HG02610 (cell line): ENCODE measurements around the gene CCDC136.

Experiments used
- ATAC-seq: cut with Tn5 transposase; IDR thresholded peaks from one replicate; pipeline ENCODE4 v1.9.1; 2021; ENCODE audit warnings: mild to moderate bottlenecking, moderate library complexity; ENCODE audit not compliant: unreplicated experiment

The CCDC136 gene

DNA sequence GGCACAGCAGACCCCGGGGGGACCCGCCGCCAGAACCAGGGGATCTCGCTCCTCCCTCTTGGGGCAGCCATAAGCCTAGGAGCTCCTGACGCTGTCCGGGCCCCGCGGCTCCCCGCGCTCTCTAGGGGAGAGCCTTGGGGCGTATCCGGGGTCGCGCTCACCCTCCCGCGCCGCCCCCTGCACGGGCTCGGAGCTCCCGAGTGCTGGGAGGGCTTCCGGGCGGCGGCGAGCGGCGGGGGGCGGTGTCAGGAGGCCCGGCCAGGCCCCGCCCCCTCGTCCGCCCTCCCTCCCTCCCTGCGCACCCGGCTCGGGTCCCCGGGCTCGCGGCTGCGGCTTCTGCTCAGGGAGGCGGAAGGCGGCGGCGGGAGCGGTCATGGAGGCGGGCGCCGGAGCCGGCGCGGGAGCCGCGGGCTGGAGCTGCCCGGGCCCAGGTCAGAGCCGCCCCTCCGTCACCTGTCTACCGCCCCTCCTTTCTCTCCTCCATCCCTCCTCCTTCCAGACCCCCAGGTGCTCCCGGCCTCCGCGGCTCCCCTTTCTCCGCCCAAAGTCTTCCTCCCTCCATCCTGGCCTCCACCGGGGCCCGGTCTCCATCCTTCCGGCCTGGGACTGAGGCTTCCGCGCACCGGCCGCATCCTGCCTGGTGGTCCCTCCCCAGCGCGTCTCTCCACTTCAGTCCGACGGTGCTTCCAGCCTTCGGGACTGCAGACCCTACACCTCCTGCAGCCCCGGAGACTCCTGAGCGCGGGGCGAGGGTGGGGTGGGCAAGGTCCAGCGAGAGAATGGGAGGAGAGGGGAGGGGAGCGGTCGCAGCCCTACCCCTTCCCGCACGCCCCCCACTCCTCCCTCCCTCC lies at the start of gene CCDC136:
CCDC136 (plus strand) TSS at position 848 of the 851 bp plus-strand sequence. CDS start 444 bp downstream, outside the sequence.
- ATAC-seq = peak; percentile 76

DNA sequence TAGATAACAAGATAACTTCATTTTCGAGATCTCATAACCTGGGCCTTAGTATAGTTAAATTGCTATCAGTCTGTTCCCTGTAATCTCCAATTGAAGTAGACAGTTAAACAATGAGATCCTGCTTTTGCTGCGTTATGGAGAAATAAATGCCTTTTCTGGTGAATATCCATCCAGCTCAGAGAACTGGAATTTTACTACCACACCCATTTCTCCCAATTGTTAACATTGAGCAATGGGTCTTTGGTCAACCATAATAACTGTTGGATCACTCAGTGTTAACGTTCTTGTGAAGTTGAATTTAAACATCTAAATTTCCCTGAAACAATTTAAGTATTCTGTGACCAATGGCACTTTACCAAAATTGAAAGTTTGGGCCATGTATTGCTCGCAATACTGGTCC lies 49.6 kb upstream of the CCDC136 start:
- no peak for ATAC-seq

DNA sequence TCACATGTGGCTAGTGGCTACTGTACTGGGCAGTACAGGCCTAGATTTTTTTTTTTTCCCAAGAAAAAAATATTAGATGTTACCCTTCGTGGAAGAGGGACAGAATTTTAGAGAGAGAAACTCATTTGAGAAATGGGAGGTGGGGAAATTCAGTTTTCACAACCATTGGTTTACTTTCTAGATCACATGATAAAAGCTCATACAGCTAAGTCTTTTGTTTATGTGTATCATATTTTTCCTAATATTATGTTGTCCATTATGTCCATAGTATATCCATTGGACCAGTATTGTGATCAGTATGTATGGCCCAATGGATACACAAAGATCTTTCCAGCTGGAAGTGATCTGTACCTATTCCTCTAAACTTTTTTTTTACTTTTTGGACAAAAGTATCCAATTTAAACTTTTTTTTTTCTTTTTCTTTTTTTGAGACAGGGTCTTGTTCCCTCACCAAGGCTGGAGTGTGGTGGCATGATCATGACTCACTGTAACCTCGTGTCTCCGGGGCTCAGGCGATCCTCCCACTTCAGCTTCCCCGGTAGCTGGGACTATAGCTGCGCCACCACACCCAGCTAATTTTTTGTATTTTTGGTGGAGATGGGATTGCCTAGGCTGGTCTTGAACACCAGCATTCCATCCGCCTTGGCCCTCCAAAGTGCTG lies 48.5 kb upstream of the CCDC136 start:
- ATAC-seq = no peak

DNA sequence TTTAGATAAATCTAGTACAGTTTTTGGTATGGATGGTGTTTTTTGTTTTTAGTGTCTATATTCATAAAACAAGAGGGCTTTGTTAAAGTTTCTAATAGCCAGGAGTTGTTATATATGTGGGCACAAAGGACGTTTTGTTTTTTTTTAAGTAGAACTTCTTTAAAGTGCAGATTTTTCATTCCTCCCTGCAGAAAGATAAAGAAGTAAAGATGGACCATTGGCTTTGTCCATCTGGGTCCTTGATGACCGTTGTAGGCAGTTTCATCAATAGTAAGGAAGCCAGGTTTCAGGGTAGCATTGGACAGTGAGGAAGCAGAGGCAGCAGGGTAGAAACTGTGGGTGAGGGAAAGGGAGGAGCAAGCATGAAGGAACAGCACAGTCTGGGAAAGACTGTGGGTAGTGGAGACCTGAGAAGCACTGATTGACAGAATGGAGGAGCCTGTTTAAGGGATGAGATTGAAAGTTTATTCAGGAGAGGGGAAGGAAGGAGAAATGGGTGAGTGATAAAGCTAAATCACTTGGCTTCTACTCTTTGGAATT lies 47.3 kb upstream of the CCDC136 start:
- ATAC-seq = no peak

DNA sequence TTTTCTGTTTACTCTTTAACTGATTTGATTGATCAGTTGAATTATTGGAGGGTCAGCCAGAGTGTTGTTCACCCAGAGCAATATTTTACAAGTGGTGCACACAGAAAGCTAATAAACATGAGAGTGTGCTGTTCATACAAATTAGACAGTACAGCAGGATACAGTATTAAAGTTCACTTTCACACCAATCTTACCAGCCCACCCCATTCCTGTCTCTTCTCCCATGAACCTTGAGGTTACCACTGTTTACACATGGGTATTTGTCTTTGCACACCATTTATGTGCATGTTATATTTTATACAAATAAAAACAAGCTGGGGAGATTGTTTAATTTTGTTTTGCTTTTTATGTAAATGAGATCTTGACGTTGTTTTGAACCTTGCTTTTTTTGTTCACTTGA lies 46.1 kb upstream of the CCDC136 start:
- no peak for ATAC-seq

DNA sequence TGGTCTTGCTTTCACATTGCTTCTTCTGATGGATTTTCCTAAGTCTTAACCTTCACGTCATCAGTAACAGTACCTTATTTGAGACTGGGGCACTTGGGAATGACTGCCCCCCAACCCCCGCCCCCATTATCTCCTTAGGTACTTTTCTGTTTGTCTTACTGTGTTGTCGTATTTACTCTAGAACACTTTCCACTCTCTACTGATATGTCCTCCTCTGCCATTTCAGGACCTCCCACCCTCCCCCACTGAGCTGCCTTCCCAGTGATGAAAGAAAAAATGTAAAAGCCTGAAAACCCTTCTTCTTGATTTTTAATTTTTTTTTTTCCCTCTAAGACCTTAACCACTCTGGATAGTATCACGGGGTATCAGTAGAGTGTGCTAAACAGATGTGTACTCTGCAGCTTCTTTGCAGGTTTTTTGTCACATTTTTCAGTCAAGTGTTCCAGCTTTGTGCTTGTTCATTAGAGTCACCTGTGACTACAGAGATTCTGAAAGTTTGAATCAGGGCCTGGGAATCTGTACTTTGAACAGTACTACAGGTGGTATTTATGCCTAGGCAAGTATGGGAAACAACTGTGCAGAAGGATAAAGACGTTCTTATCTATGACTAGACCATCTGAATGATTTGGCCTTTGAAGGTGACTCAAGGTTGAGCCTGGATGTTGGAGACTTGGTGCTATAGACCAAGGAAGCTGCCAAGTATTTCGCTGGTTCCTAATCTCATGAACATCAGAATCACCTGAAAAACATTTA lies 44.3 kb upstream of the CCDC136 start:
- no peak for ATAC-seq

DNA sequence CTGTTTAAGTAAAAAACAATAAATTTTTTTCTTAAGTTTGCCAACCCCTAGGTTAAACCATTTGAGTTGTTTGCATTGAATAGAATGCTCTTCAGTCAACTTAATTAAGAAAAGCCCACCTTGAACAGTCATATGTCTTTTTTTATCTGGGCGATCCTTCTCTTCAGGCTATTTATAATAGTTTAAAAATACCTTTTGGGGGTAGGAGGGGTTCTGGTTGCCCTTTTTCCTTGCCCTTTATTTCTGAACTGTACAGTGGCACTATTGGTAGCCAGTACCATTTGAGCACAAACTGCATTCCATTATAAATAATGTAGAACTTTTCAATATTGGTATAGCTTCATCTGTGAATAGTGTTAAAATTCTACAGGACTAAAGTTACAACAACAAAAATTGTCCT lies 39.5 kb upstream of the CCDC136 start:
- no peak for ATAC-seq

DNA sequence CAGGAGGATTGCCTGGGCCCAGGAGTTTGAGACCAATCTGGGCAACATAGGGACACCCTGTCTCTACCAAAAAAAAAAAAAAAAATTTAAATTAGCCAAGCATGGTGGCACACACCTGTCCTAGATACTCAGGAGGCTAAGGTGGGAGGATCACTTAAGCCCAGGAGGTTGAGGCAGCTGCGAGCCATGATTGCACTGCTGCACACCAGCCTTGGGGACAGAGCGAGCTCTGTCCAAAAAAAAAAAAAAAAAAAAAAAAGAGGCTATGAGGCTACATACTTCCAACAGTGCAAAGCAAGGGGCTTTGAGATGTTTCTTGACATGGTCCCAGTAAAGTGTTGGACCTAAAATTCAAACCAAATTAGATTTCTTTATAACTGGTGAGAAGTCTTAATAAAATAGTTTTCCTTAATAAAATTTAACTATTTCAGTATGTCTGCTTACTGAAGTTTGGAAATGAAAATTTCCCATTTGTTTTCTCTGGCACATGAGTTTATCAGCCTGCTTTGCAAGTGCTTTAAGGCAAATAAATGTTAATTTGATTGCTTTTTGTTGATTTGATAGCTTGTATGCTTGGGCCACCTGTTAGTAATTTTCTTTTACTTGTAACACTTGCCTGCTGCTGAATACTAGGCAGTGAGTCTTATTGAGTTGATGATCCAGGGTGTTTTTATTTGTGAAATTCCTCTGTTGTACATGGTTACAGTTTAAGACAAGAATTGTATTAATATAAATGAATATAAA lies 36.5 kb upstream of the CCDC136 start:
- no peak for ATAC-seq

DNA sequence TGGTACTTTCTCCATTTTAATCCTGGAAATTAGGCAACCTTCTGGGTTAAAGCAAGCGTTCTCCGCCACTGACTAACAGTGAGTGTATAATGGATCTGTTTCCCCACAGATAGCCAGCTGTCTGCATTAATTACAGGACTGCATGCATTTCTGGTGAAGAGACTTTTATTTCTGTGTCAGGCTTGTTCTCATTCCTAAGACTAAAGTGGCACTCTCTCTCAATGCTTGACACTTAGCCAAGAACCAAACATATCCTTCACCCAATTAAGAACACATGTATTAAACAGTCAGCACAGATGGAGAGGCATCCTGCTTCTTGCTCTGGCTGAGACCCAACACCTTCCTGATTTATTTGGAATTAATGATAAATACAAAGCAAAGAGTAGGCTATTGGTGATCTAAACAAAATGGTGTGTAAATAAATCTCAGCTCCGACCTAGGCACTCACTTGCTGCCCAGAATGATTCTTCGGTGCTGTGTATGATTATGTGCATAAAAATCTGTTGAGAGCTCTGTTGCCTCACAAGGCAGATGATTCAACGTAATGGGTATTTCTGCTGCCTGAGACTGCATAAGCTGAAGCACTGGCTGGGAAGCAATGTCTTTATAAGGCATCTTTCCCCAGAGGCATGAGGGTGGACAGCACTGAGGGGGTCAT lies 35.8 kb upstream of the CCDC136 start:
- ATAC-seq = no peak

DNA sequence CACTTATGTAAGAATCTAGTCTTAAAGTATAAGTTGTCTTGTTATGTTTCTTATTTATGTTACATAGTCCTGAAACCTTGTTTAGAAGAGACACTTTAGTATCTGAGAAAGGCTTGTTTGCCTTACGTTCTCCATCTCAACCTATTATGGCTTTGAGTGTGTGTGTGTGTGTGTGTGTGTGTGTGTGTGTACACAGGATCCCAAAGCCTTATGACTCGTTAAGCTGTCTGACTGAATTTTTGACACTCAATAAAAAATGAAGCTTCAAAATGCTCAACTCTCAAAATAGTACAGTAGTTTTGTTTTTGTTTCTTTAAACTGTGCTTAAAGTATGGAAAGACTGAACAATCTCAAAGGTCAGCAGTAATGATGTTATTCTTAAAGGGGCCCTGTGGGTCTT lies 34.6 kb upstream of the CCDC136 start:
- no peak for ATAC-seq

DNA sequence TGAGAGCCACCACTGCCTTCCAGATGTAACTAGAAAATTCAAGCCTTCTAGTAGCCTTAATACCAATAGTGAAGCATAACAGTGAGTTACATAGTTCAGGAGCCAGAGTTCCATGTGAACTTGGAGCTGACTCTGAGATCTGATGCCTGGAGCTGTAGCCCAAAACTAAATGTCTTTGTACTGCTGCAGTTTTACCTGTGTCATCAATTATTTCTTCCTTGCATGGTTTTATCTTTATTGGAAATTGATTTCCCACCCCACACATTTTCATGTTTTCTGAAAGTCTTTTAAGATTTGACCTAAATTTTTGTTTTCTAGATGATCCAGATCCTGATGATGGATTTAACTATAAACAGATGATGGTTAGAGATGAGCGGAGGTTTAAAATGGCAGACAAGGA lies 33.2 kb upstream of the CCDC136 start:
- ATAC-seq = no peak

DNA sequence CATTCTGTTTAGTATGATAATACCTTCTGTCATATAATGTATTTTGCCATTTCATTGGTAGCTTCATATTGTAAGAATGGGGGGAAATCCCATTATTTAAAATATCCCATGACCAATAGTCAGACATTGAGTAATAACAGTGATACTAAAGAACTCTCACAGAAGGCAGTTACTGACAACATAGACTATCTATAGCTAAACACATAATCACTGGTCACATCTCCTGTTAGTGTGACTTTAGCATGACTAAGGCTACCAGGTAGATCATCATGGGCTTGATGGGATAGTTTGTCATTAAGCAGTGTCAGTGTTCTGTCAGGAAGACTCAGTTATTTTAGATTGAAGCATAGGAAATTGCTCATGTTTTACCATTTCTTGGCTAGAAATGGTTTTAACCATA lies 32.5 kb upstream of the CCDC136 start:
- no peak for ATAC-seq

DNA sequence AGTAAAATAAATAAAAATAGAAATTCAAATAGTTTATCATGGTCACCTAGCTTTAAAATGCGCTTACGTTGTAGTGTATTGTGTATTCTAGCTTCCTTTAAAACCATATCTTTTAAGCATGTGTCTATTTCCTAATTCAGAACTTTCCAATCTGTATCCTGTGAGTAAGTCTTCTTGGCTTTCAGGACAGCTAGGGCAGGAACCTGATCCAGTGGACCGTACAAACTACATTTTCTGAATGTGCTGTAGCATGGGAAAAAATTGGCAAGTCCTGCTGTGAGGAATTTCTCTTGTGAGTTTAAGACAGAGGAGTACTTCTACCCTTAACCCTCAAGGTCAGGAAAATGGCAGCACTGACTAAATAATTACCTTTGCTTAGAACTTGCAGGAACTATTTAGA lies 28.2 kb upstream of the CCDC136 start:
- no peak for ATAC-seq

DNA sequence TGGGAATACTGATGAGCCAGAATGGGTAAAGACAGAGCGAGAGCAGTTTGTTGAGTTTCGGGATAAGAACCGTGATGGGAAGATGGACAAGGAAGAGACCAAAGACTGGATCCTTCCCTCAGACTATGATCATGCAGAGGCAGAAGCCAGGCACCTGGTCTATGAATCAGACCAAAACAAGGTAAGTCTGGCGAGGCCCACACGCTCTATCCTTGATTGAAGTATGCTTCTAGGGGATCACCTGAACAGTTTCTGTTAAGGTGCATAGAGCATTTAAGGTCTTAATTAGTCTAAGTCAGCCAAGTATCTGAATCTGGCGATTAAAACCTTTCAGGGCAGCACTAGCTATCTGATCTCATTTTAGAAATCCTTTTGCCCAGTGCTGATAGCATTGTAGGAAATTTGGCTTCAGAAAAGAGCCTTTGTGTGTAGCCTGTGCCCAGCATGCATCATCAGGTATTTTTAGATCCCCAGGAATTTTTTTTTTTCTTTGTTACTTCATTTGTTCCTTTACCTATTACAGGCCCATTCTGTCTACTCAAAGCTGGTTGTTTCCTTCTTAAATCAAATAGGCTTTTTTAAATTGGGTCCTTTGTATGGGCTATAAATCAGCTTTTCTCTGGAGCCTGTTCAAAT lies 24.2 kb upstream of the CCDC136 start:
- ATAC-seq = no peak

DNA sequence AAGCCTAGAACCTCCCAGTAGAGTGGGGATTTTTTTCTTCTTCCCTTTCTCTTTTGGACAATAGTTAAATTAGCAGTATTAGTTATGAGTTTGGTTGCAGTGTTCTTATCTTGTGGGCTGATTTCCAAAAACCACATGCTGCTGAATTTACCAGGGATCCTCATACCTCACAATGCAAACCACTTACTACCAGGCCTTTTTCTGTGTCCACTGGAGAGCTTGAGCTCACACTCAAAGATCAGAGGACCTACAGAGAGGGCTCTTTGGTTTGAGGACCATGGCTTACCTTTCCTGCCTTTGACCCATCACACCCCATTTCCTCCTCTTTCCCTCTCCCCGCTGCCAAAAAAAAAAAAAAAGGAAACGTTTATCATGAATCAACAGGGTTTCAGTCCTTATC lies 21.5 kb upstream of the CCDC136 start:
- no peak for ATAC-seq

DNA sequence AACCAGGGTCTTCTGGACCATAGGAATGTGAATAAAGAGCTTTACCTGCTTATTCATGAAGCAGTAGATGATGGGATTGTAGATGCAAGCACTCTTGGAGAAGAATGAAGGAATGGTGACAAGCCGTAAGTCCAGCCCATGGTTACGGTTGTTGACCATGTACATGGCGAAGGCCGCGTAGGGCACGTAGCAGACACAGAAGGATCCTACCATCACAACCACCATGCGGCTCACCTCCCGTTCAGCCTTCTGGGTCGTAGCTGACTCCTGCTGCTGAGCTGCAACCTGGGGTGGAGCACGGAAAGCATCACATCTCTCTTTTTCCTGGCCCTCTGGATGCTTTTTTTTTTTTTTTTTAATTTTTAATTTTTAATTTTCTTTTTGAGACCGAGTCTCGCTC lies 18.2 kb upstream of the CCDC136 start:
- no peak for ATAC-seq

DNA sequence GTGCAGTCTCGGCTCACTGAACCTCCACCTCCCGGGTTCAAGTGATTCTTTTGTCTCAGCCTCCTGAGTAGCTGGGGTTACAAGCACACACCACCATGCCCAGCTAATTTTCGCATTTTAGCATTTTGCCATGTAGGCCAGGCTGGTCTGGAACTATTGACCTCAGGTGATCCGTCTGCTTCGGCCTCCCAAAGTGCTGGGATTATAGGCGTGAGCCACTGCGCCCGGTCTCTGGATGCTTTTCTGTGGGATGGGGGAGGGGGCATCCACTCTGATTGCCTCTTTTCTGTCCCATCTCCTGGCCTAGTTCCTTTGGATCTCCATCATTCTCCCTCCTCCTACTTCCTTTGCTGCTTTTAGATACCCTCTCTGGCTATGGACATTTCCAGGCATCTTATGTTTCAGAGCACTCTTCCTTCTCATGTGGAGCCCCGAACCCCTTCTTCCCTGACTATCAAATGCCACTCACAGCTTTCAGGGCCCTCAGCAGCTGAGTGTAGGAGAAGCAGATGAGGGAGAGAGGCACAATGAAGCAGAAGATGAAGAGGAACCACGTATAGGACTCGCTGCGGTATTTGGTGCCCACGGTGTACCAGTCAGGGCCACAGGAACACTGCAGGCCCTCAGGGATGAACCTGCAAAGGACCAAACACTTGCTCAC lies 17.6 kb upstream of the CCDC136 start:
- ATAC-seq = no peak

DNA sequence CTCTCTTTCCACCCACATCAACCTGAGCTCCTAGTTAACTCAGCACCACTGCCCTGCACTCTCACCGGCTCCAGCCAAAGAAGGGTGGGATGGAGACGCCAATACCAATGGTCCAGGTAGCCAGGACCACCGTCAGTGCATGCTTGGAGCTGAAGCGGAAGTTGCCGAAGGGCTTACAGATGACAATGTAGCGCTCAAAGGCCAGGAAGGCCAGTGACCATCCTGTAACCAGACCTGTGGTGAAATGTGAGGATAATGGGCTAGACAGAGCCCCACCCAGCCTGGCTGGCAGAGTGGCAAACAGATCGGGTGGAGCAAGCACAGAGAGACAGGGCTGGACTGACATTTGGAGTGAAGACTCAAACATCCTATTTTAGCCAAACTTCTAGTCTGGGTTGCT lies 16.8 kb upstream of the CCDC136 start:
- no peak for ATAC-seq

DNA sequence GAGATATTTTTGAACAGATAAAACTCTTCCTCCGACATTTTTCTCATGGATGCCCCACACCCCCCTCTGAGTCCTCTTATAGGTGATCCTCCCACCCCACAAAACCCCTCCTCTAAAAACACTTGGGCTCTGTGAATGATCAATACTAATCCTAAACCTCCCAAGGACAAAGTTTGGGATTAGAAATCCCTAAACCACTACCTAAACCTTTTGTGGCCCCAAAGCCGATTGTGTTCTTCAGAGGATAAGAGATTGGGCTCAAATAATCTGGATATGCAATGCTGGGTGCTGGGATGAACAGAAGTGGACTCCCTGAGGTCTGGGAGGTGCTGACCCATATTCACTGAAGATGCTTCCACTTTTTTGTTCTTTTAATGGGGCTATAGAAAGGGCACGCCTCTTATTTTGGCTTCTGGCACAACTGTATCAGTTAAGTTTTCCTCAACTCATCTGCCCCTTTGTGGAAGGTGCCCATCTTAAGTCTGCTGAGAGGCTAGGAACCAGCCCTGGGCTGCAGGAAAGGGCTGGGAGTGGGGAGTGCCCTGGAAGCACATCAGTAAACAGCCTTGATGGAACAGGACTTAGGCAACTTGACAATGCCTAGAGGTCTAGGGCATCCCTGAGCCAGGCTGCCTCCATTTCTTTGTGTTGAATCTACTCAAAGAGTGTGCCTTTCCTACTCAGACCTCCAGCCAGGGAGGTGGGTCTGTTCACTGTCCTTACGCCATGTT lies 15.9 kb upstream of the CCDC136 start, which contains the start of gene OPN1SW:
OPN1SW (minus strand) TSS at position 51 of the 731 bp plus-strand sequence; CDS start at position 38, 13 bp downstream.
- ATAC-seq = no peak
